ENCODE measurements around the gene TTC12.

GRCh38 chr11:113408887-113409286, 94.5 kb downstream of the TTC12 start:
- TF ChIP-seq POLR2A (IDR thresholded peaks at IDR 0.05), result no peak
- TF ChIP-seq CTCF (IDR thresholded peaks at IDR 0.05), result no peak

Measured in body of pancreas (tissue), 4 donors.